GM18861 (cell line): ENCODE measurements around the gene STAC3.
"Not testable (repeated sequence)": the region's sequence is repeated elsewhere in the genome, so short reads cannot be mapped to it uniquely, and the experiment has no call there.

ENCODE experiments used
- ATAC-seq: cut with Tn5 transposase; IDR thresholded peaks from one replicate; pipeline ENCODE4 v1.9.1; 2021; ENCODE audit not compliant: unreplicated experiment

Gene STAC3

DNA sequence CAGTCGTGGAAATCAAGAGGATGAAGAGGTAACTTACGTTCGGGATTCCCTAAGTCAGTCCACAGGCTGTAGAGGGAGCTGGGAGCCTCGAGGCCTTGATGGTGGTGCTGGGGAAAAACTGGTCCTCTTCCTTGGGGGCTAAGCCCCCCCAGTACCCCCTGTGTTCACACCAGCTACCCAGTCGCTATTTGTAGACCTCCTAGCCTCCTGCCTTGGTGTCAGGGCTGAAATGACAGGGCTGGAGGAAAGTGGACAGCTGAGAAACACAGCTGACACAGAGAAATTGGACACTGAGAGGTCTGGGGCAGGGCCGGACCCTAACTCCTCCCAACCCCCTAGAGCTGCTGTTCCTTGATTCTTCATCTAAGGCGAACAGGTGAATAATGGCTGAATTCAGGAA lies at the start of gene STAC3:
TSS of gene STAC3 (minus strand) at position 232 of the 400 bp plus-strand sequence. CDS start 1,551 bp downstream, outside the sequence.
- no peak for ATAC-seq

DNA sequence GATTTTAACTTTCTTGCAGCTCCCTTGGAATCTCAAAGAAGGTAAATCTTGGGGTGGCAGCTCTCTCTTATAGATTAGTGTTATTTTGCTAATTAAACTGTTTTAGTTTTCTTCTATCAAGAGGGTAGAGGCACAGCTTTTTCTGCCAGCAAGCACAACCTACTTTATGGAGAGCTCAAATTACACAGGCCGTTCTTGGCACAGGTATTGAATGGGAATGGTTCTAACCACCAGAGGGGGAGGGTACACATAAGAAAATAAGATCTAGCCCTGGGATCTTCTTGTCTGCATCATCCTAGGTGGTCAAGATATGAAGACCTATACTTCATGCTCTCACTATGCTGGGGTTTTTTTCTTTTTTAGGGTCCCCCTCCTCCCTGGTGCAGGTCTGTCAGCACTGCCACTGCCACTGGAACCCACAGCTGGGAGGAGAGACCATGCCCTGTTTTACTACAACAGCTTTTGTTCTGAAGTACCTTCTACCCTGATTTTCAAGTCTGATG lies 48.6 kb upstream of the STAC3 start:
- no peak for ATAC-seq

DNA sequence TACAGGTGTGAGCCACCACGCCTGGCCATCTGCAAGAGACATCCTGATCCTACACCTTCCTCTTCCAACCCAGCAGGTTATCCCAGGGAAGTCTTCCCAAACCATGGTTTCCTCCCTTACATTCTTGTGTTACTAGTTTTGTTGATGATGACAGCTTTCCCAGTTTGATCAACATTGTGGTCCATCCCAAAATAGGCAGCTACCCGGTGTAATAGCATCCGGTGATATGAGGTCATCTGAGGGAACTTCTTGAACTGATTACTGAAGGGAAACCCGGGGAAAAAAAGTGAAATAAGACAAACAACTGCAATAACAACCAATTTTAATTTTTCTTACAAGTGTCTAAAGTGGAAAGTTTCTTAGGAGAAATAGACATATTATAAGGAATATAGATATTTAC lies 45.3 kb upstream of the STAC3 start:
- no peak for ATAC-seq

DNA sequence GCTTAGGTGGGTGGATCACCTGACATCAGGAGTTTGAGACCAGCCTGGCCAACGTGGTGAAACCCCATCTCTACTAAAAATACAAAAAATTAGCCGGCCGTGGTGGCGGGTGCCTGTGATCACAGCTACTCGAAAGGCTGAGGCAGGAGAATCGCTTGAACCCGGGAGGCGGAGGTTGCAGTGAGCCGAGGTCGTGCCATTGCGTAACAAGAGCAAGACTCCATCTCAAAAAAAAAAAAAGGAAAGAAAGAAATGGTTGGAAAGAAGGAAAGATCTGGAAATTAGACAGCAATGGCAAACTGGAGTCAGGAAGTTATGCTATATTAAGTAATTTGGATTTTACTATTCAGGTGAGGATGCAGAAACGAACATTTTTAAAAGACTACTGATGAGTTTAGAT lies 31.1 kb upstream of the STAC3 start:
- ATAC-seq = not testable (repeated sequence)

DNA sequence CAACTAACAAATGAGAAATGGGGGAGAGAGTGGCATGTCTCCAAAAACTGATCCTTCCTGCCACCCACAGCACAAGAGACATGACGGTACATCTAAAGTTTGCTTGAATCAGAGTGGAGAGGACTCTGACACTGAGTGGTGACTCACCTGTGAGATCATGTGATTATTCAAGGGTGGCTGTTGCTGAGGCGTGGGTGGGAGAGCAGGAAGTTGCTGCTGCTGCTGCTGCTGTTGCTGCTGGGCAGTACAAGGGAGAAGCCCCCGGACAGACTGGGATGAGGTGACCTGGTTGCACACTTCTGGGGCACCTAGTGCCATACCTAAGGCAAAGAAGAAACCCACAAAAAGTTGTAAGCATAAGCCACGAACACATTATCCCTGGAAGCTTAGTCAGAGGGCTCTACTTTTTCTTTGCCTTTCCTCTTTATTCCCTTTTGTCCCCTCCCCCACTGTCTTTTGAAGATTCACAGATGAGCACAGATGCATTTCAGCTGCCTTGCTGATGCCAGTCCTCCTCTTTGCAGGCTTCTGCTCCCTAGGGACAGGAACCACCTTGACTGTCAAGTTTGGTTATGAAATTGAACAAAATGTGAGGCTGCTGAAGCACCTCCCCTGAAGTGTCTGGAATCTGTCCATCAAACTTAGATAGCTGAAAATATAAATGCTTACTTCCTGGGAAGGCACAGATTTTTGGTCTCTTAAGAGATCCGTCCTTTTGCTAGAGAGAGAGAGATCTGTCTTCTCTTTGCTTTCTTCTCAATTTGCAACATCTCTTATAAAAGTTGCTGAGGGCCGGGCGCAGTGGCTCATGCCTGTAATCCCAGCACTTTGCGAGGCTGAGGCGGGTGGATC lies 29.4 kb upstream of the STAC3 start:
- peak; percentile 82 for ATAC-seq

DNA sequence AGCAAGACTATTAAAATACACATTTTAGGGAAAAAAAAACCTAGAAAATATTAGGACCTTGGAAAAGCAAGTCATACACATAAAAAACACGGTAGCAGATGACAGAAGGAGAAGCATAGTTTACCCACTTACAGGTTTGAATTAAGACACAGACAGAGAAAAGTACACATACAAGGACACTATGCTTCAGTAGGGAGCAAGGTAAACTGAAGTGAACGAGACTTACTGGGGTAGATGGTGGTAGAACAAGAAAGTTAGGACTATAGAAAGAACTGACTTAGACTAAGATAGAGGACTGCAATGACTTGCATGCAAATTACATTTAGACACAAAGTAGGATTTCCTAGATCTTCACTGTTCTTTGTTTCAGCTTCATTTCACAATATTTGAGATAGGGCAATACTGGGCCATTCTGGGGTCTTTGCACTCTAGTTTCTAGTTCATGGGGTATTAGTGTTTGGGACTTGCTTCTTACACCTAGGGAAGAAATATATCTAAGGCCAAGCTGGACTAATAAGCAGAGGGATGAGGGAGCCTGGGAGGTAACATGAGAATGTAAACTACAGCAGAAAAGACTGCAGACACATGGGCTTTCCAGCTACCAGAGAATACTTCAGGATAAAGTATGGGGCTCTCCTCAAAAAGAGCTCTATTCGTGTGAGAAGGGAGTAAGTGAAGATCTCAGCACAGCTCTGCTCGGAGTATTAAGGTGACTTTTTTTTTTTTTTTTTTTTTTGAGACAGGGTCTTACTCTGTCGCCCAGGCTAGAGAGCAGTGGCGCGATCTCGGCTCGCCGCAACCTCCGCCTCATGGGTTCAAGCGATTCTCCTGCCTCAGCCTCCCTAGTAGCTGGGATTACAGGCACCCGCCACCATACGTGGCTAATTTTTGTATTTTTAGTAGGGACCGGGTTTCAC lies 27.7 kb upstream of the STAC3 start:
- ATAC-seq = no peak

DNA sequence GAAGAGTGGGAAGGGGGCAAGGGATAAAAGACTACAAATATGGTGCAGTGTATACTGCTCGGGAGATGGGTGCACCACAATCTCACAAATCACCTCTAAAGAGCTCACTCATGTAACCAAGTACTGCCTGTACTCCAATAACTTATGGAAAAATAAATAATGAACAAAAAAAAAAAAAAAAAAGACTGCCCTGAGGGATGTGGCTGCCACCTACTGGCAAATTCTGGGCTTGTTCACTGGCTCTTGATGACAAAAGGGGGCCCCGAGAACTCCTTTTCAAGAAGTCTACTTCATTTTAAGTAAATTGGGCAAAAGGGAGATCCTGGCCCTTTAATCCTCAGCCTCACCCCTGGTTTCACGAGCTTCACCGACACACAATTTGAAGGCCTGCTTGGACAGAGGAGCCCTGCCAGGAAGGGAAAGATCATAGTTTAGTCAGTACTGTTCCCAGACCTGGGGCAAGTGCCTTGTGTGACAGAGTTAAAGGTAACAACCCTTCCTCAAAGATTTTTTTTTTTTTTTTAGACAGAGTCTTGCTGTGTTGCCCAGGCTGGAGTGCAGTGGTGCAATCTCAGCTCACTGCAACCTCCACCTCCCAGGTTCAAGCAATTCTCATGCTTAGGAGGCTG lies 26.1 kb upstream of the STAC3 start:
- ATAC-seq = no peak

DNA sequence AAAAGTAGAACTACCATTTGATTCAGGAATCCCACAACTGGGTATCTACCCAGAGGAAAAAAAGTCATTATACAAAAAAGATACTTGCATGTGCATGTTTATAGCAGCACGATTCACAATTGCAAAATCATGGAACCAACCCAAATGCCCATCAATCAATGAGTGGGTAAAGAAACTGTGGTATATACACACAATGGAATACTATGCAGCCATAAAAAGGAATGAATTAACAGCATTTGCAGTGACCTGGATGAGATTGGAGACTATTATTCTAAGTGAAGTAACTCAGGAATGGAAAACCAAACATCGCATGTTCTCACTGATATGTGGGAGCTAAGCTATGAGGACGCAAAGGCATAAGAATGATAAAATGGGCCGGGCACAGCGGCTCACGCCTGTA lies 25.2 kb upstream of the STAC3 start:
- not testable (repeated sequence) for ATAC-seq

DNA sequence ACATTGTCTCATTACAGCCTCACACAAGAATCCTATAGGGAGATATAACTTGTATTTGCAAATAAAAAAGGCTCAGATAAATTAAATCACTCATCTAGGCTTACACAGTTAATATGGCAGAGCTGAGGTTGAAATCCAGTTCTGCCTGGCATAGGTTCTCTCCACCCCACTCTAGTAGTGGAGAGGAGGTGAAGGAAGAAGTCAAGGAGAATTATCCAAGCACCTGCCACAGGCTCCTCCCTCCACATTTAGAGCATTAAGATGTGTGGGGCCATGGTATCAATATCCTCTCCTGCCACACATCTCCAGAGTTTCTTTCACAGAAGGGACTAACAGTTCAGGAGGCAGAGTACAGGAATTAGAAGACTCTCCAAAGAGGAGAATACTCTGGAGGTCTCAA lies 22.5 kb upstream of the STAC3 start:
- ATAC-seq = no peak

DNA sequence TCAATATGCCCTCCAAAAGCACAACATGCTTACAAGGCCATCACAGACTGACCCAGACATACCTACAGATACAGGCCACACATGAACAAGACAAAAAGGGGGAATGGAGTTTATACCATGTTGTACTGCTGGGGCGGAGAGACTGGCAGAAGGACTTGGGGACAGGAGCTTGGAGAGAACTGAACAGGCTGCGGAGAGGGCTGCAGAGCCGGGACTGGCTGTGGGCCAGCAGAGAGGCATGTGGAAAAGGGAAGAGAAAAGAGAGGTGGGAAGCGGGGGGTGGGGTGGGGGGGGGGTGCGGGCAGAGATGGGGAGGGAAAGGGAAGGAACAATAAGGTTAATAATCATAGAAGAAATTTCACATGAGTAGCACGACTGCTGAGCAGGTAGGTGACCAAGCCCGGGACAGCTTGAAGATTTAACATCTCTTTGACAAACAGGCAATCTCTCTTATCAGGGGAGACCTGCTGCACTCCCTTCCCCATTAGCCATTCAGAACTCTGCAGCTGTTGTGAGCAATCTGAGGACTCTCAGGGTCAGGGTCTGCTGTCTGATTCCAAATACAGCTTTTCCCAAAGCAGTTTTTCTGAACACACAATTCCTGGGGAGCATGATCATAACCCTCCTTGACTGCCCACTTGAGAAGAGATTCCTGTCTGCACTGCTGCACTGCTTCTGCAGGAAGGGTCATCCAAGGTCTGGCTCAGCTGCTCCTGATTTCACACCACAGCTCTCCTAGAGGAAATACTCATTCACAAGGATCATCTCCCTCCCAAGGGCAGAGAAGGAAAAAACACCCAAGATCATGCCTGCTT lies 21.6 kb upstream of the STAC3 start:
- no peak for ATAC-seq

DNA sequence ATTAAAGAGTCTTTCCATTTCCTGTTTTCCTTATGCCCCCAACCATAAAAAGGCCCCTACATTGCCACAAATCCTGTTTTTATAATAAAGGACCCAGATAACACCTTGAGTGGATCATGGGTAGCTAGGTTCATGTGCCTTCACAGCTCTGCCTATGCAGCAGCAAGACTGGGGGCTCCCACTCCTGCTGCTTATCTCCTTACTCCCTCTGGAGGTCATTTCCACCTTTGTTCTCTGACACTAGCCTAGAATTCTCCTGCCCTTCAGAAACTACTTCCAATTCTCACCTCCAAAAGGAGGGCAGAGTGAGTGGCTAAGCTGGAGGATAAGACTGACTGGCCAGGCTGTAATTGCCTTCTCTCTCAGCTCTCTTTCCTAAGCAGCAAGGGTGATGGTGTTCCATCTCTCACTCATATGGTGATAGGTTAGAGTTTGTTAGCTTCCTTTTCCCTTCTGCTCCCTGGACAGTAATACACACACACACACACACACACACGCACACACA lies 20.0 kb upstream of the STAC3 start:
- ATAC-seq = no peak

DNA sequence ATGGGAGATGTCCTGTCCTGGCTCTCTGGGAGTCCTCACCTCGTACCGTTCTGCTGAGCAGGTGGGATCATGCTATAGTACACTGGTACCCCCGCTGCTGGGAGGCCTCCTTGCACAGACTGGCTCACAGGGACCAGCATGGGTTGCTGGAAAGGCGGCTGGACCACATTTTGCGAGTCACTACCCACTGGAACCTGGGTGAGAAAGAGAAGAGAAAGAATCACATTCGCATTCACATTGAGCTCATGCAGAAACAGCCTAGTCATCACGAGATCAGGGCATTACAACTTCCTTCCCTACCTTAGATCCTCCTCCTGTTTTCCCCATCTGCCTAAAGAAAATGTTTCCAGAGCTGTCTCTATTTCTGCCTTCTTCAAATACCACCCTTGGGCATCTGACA lies 17.3 kb upstream of the STAC3 start:
- no peak for ATAC-seq

DNA sequence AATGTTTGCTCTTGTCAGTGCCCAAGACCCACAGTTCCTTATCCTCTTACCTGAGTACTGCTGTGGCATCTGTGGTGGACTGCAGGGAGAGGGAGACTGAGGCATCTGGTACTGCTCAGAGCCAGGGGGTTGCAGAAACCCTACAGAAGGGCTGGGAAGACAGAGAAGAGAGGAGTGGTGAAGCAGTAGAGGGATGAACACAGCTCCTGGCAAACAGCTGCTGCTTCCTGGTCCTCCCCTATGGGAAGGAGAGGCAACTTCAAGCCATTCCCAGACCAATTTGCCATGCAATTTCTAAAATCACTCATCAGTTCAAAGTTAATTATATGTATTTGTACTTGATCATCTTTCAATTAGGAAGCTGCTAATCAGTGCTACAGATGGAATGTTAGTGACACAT lies 15.7 kb upstream of the STAC3 start:
- no peak for ATAC-seq

DNA sequence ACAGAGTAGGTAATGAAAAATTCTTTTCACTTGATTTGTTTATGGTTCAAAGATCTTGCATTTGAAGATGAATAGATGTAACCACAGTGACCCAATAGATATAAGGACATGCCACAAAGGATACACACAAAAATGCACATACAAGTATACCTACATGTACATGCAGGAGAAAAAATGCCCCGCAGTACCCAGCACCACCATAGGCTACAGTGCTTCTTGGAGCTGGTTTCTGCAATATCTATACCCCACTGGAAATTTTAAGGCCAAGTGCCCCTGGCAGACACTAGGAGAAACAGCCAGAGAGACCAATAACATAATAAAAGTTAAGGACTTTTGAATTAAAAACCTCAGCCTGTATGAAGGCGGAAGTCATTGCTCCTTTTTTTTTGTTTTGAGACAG lies 12.1 kb upstream of the STAC3 start:
- no peak for ATAC-seq

DNA sequence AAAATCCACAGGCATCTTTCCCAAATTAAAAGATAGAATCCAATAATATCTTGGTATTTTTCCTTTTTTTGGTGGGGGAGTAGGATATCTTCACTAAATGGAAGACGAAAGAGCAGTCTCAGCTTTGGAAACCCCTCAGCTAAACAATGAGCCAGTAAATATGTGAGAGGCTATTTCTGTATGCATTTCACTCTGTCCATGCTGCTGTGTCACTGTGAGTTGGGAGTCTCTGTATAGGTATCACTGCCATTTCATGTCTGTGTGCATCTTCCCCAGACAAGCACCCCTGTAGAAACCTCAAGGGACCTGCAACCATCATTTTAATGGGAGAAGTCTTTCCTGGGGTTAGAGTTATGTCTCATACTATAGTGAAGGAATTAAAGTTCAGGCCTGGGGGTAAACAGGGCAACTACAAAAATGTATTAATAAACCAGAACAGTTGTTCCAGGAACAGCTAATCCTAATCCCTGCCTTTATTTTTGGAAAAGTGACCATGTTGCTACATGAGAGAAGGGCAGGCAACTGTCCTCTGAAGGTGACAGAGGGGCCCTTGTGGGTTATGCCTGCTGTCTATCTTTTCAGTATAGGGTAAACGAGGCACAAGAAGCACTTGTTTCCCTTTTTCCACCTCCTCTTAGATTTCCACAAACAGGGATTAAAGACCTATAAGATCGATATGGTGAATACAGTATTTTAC lies 11.3 kb upstream of the STAC3 start:
- no peak for ATAC-seq

DNA sequence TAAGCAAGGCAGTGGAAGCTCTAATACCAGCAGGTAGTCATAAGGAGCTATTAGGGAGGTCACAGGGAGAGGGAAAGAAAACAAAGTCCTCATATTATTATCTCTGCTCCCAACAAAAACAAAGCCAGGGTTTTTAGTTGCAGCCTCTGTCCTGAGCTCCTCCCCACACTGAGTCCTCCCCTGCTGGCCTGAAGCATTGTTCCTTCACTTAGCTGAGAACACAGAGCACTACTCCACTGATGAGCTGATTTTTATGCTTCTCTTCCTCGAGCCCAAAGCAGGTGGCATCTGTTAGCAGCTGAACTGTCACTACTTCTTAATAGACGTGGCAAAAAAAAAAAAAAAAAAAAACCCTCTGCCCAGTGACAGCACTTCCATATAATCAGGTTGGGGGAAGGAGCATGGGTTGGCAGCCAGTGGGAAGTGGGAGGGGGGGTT lies 10.5 kb upstream of the STAC3 start:
- ATAC-seq = no peak

DNA sequence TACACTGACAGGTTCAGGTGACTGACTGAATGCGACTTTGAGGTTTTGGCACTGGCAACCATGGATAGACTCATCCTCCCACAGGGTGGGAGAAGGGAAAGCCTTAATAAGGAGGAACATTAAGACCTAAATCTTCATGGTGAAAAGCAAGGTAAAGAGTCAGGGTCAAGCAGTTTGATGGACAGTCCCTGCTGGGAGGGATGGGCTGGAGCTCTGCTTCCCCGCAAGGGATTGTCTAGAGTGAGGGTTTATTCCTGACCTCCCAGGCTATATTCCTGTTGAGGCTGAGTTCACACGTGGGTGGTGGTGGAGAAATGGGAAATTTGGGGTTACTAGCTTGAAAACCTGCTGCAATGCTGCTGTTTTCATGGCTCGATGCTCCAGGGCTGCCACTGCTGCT lies 9.4 kb upstream of the STAC3 start:
- no peak for ATAC-seq

DNA sequence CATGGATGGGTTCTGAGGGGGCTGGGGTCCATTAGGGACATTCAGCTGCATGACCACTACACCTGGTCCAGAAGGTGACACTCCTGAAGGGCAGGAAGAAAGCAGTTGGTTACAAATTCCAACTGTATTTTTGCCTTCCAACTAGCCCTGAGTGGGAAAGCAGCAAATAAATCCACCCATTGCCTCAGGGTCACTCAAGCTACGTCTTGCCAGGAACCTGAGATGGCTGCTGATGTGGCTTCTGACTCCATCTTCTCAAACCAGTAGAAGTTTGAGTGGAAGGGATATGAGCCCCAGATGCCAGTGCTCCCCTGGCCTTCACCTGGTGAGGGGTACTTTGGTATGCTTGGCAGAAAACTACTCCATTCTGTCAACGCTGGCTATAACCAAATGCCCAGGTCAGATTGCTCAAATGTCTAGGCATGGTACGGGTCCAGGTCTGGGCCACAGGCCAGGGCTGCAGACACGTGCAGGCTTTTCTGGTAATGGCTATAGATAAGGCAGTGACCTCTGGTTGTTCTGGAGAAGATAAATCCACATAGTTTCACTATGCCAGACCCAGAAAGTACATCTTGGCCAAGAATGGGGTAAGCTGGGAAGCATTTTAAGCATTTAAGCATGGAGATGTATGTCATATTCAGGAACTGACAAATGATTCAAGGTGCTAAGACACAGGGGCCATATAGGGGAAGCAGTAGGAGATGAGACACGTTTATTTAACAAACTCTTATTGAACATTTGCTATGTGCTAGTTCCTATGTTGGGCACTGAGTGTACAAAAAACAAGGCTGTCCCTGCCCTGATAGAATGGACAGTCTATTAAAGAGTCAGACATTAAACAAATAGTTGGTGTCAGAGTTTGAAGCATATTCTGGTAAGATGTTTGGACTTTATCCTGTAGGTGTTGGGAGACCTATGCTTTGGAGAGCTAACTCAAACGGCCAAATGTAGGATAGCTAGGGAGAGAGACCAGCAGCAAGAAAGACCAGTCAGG lies 8.3 kb upstream of the STAC3 start:
- no peak for ATAC-seq
